ENCODE data around the gene SMYD4.

Gene SMYD4

GRCh38 chr17:1733759-1734158, 95.9 kb downstream of the SMYD4 start:
- H3K27ac ChIP-seq (replicated peaks) = no peak overlapping the region
- H3K4me3 ChIP-seq (replicated peaks; ENCODE audit: insufficient read depth, low read length) = no peak overlapping the region
- TF ChIP-seq CTCF (IDR thresholded peaks at IDR 0.05; ENCODE audit: insufficient read depth, low read length) = no peak
- no peak for TF ChIP-seq POLR2AphosphoS5 (IDR thresholded peaks at IDR 0.05; ENCODE audit: low read depth)
- TF ChIP-seq GABPA (IDR thresholded peaks at IDR 0.05; ENCODE audit: low read depth) = no peak
- no peak for TF ChIP-seq REST (IDR thresholded peaks at IDR 0.05; ENCODE audit: insufficient replicate concordance, low read depth)
- no peak for DNase-seq (ENCODE audit: low read depth in 1 of 2, low spot score in 1 of 2)
- H3K27me3 ChIP-seq (ENCODE audit: insufficient read depth, poor library complexity, severe bottlenecking) = no peaks in the 10 kb centered on the region

GRCh38 chr17:1732833-1733321, 96.8 kb downstream of the SMYD4 start:
- Histone ChIP-seq H3K4me3 (replicated peaks; ENCODE audit: insufficient read depth, low read length) (no peak overlapping the region), H3K27ac (replicated peaks) (no peak overlapping the region), H3K27me3 (ENCODE audit: insufficient read depth, poor library complexity, severe bottlenecking) (no peaks in the 10 kb centered on the region)
- no peak for TF ChIP-seq REST (IDR thresholded peaks at IDR 0.05; ENCODE audit: insufficient replicate concordance, low read depth)
- TF ChIP-seq SPI1 (IDR thresholded peaks at IDR 0.05; ENCODE audit: borderline replicate concordance, low read depth) = no peak
- no peak for TF ChIP-seq CTCF (IDR thresholded peaks at IDR 0.05; ENCODE audit: insufficient read depth, low read length)
- TF ChIP-seq POLR2AphosphoS5 (IDR thresholded peaks at IDR 0.05; ENCODE audit: low read depth) = no peak
- no peak for TF ChIP-seq GABPA (IDR thresholded peaks at IDR 0.05; ENCODE audit: low read depth)
- no peak for DNase-seq (ENCODE audit: low read depth in 1 of 2, low spot score in 1 of 2)

- no peak overlapping the region for H3K27ac ChIP-seq (replicated peaks)
- TF ChIP-seq GABPA (IDR thresholded peaks at IDR 0.05; ENCODE audit: low read depth) = no peak
- TF ChIP-seq POLR2AphosphoS5 (IDR thresholded peaks at IDR 0.05; ENCODE audit: low read depth) = no peak
- TF ChIP-seq CTCF (IDR thresholded peaks at IDR 0.05; ENCODE audit: insufficient read depth, low read length) = no peak
- no peak for TF ChIP-seq SPI1 (IDR thresholded peaks at IDR 0.05; ENCODE audit: borderline replicate concordance, low read depth)
- no peak for TF ChIP-seq REST (IDR thresholded peaks at IDR 0.05; ENCODE audit: insufficient replicate concordance, low read depth)
- DNase-seq (ENCODE audit: low read depth in 1 of 2, low spot score in 1 of 2) = no peak
- H3K4me3 ChIP-seq (replicated peaks; ENCODE audit: insufficient read depth, low read length) = no peak overlapping the region
- no peaks in the 10 kb centered on the region for H3K27me3 ChIP-seq (ENCODE audit: insufficient read depth, poor library complexity, severe bottlenecking)
Measured at GRCh38 chr17:1732241-1732832, 97.4 kb downstream of the SMYD4 start.
